ENCODE data around the gene UBE2E2.

- TF ChIP-seq MYC (CRISPR knock-in tag; IDR thresholded peaks at IDR 0.05; ENCODE audit: borderline replicate concordance) (no peak), KLF9 (CRISPR knock-in tag; IDR thresholded peaks at IDR 0.05; ENCODE audit: low read depth) (no peak), POLR2AphosphoS5 (IDR thresholded peaks at IDR 0.05; ENCODE audit: low read depth, low read length) (no peak), SIN3B (IDR thresholded peaks at IDR 0.05; ENCODE audit: low read length) (no peak), REPIN1 (CRISPR knock-in tag; IDR thresholded peaks at IDR 0.05; ENCODE audit: borderline replicate concordance, low read depth) (no peak), MXI1 (IDR thresholded peaks at IDR 0.05; ENCODE audit: borderline replicate concordance, low read depth, low read length) (no peak), ETS1 (CRISPR knock-in tag; IDR thresholded peaks at IDR 0.05) (no peak), CTCF (CRISPR knock-in tag; IDR thresholded peaks at IDR 0.05) (no peak), KAT7 (CRISPR knock-in tag; IDR thresholded peaks at IDR 0.05; ENCODE audit: borderline replicate concordance) (no peak)
Measured at GRCh38 chr3:23479026-23479425, 275.9 kb downstream of the UBE2E2 start.

All from HepG2 (cell line).